Testis (tissue), 3 donors: ENCODE data around the gene SMARCC2. TPM values are rescaled to one million over a fixed set of nuclear protein-coding genes. Genes with fewer than 3 reads are reported as not detected.

Experiments used
- DNase-seq: peaks from one replicate; pipeline ENCODE4 v3.0.0-alpha.2; 2019
- H3K27ac ChIP-seq, 2 donors: fragments of 200-600 bp; sonication (generic); one replicate each; pipeline ENCODE4 v1.5.1; 2019
- H3K27me3 ChIP-seq: fragments of 200-600 bp; sonication (generic); one replicate; pipeline ENCODE4 v1.5.1; 2019
- H3K36me3 ChIP-seq: fragments of 200-600 bp; sonication (generic); one replicate; pipeline ENCODE4 v1.5.1; 2017; ENCODE audit warnings: low read depth; ENCODE audit errors: missing control alignments
- H3K4me1 ChIP-seq: fragments of 200-600 bp; sonication (generic); one replicate; pipeline ENCODE4 v1.5.1; 2019
- H3K4me3 ChIP-seq, 2 donors: fragments of 200-600 bp; sonication (generic); one replicate each; pipeline ENCODE4 v1.5.1; 2017 to 2019
- H3K9me3 ChIP-seq: fragments of 200-600 bp; sonication (generic); one replicate; pipeline ENCODE4 v1.5.1; 2017
- CTCF ChIP-seq, 3 experiments: fragments of 450-650 bp in 2 of 3; fragments of 200-600 bp in 1 of 3; sonication (generic) in 1 of 3; IDR thresholded peaks; one replicate each; pipeline ENCODE4 v1.5.1; 2016 to 2019; ENCODE audit warnings: antibody characterized with exemption in 3 of 3, mild to moderate bottlenecking in 2 of 3, moderate library complexity in 1 of 3
- POLR2A ChIP-seq: fragments of 450-650 bp; IDR thresholded peaks from one replicate; pipeline ENCODE4 v1.6.1; 2017; ENCODE audit warnings: antibody characterized with exemption, mild to moderate bottlenecking, moderate library complexity
- WGBS, 2 donors: methylation state at CpG; one replicate each; pipeline ENCODE4 v1.1.5; 2018; 5-methylcytosine and 5-hydroxymethylcytosine counted together
- intact Hi-C: fragments of 100-400 bp; cut with DNase I; formaldehyde crosslinking; loops from one replicate; pipeline ENCODE4 v1.15.1; 2023; ENCODE audit warnings: low total_unique reads
- polyA plus RNA-seq: library from polyadenylated mRNA; stranded (reverse); fragments of 350-450 nt; fragmentation: Illumina TruSeq; extraction: RNeasy Lipid Tissue Mini Kit (QIAGEN cat#74804); gene quantifications from one replicate; pipeline ENCODE4 v1.2.3, GENCODE V29; 2014; ENCODE audit warnings: low read depth, low replicate concordance; ENCODE audit not compliant: insufficient read depth
- total RNA-seq, 2 donors: library from RNA; depleted of rRNA; stranded (reverse); fragments of >200 nt; gene quantifications; one replicate each; pipeline ENCODE4 v1.2.3, GENCODE V29; 2016

Gene SMARCC2
- total and polyA plus RNA-seq, 3 donors from 2014 or later: 69.5 to 148 (median 106) TPM

- peak overlapping the region in 1 of 2 donors; percentile 89 for H3K27ac ChIP-seq
- H3K4me3 ChIP-seq: no peak overlapping the region
- H3K4me1 ChIP-seq: peaks cover 31% of the 10 kb centered on the region
- no peaks in the 10 kb centered on the region for H3K9me3 ChIP-seq
- intact Hi-C loops: no loop called here
- no peaks in the 10 kb centered on the region for H3K27me3 ChIP-seq
- 90% methylated on average over 9 of the region's 9 CpGs for WGBS, 2 donors
- DNase-seq: no peak
- no peak for TF ChIP-seq CTCF (IDR thresholded peaks at IDR 0.05)
- TF ChIP-seq POLR2A: no peak
- no peaks in the 10 kb centered on the region for H3K36me3 ChIP-seq
Observed at GRCh38 chr12:56219840-56220239, 30.6 kb upstream of the SMARCC2 start.

- H3K4me3 ChIP-seq: no peak overlapping the region
- H3K36me3 ChIP-seq: no peaks in the 10 kb centered on the region
- no peak for DNase-seq
- intact Hi-C loops: no loop called here
- no peak overlapping the region for H3K27ac ChIP-seq
- H3K27me3 ChIP-seq: no peaks in the 10 kb centered on the region
- TF ChIP-seq POLR2A (no peak), CTCF (IDR thresholded peaks at IDR 0.05) (no peak)
- no peaks in the 10 kb centered on the region for H3K9me3 ChIP-seq
- WGBS, 2 donors: 89 to 91% methylated on average over 3 of the region's 3 CpGs
- H3K4me1 ChIP-seq: peaks cover 13% of the 10 kb centered on the region
Observed at GRCh38 chr12:56216461-56216860, 27.2 kb upstream of the SMARCC2 start.

- Histone ChIP-seq H3K4me3 (no peak overlapping the region), H3K4me1 (no peaks in the 10 kb centered on the region), H3K27ac (no peak overlapping the region), H3K27me3 (no peaks in the 10 kb centered on the region), H3K9me3 (no peaks in the 10 kb centered on the region), H3K36me3 (no peaks in the 10 kb centered on the region)
- TF ChIP-seq POLR2A: no peak
- no peak for TF ChIP-seq CTCF (IDR thresholded peaks at IDR 0.05)
- WGBS, 2 donors: 90 to 98% methylated on average over 5 of the region's 5 CpGs
- intact Hi-C loops: no loop called here
- DNase-seq: no peak
Observed at GRCh38 chr12:56213878-56214277, 24.6 kb upstream of the SMARCC2 start.

- H3K4me3 ChIP-seq: no peak overlapping the region
- WGBS, 2 donors: 87 to 93% methylated on average over 1 of the region's 1 CpG
- H3K27ac ChIP-seq: no peak overlapping the region
- no peak for DNase-seq
- H3K9me3 ChIP-seq: no peaks in the 10 kb centered on the region
- no peaks in the 10 kb centered on the region for H3K36me3 ChIP-seq
- H3K27me3 ChIP-seq: no peaks in the 10 kb centered on the region
- TF ChIP-seq CTCF (IDR thresholded peaks at IDR 0.05) (no peak), POLR2A (no peak)
- H3K4me1 ChIP-seq: no peaks in the 10 kb centered on the region
- intact Hi-C loops: no loop called here
Observed at GRCh38 chr12:56212361-56212760, 23.1 kb upstream of the SMARCC2 start.

- Histone ChIP-seq H3K27ac (no peak overlapping the region), H3K4me3 (no peak overlapping the region), H3K4me1 (no peaks in the 10 kb centered on the region), H3K36me3 (no peaks in the 10 kb centered on the region), H3K9me3 (no peaks in the 10 kb centered on the region), H3K27me3 (no peaks in the 10 kb centered on the region)
- TF ChIP-seq POLR2A: no peak
- no peak for TF ChIP-seq CTCF (IDR thresholded peaks at IDR 0.05)
- 79 to 82% methylated on average over 5 to 6 of the region's 6 CpGs for WGBS, 2 donors
- no peak for DNase-seq
- intact Hi-C loops: no loop called here
Observed at GRCh38 chr12:56208006-56208405, 18.7 kb upstream of the SMARCC2 start.
